HepG2 (cell line): ENCODE measurements around the gene OXLD1. TPM values are rescaled to one million over a fixed set of nuclear protein-coding genes. Genes with fewer than 3 reads are reported as not detected.
A peak's percentile ranks its signal among the peaks of the same experiment; 100 is the strongest.

Source experiments
- ETS1 ChIP-seq: sonication (generic); formaldehyde crosslinking; IDR thresholded peaks from 2 replicates; pipeline ENCODE4 v1.4.0; 2020; ENCODE audit warnings: missing genetic modification reagents
- HDAC6 ChIP-seq: fragments of 200-600 bp; sonication (generic); IDR thresholded peaks from 2 replicates; pipeline ENCODE4 v1.7.0; 2017; ENCODE audit warnings: mild to moderate bottlenecking, antibody characterized with exemption, low read length, low read depth
- HIC2 ChIP-seq: sonication (generic); formaldehyde crosslinking; IDR thresholded peaks from 2 replicates; pipeline ENCODE4 v1.9.0; 2022; ENCODE audit warnings: low read depth, missing genetic modification reagents
- IRF2 ChIP-seq: IDR thresholded peaks from 2 replicates; pipeline ENCODE4 v1.6.1; 2018; ENCODE audit warnings: missing genetic modification reagents, missing compliant biosample characterization
- MEIS1 ChIP-seq: sonication (generic); formaldehyde crosslinking; IDR thresholded peaks from 2 replicates; pipeline ENCODE4 v1.9.0; 2021; ENCODE audit warnings: mild to moderate bottlenecking, missing genetic modification reagents, moderate library complexity, borderline replicate concordance
- NCOA1 ChIP-seq: sonication (generic); formaldehyde crosslinking; IDR thresholded peaks from 2 replicates; pipeline ENCODE4 v1.9.0; 2021; ENCODE audit warnings: missing genetic modification reagents
- PHF8 ChIP-seq: sonication (generic); formaldehyde crosslinking; IDR thresholded peaks from 2 replicates; pipeline ENCODE4 v1.5.0; 2020; ENCODE audit warnings: missing genetic modification reagents
- POLR2AphosphoS5 ChIP-seq: IDR thresholded peaks from 2 replicates; pipeline ENCODE4 v1.6.1; 2012; ENCODE audit warnings: low read depth, low read length
- REL ChIP-seq: sonication (generic); formaldehyde crosslinking; conservative IDR thresholded peaks from 2 replicates; pipeline ENCODE4 v1.8.0; 2022; ENCODE audit warnings: mild to moderate bottlenecking, missing genetic modification reagents, moderate library complexity
- SMC3 ChIP-seq: IDR thresholded peaks from 2 replicates; pipeline ENCODE4 v1.6.1; 2011; ENCODE audit warnings: low read length, improper control_type of control experiment
- SNAPC4 ChIP-seq: sonication (generic); formaldehyde crosslinking; IDR thresholded peaks from 2 replicates; pipeline ENCODE4 v1.4.0; 2020; ENCODE audit warnings: mild to moderate bottlenecking, missing genetic modification reagents
- SP2 ChIP-seq: sonication (generic); formaldehyde crosslinking; IDR thresholded peaks from 2 replicates; pipeline ENCODE4 v1.5.1; 2020; ENCODE audit warnings: mild to moderate bottlenecking, missing genetic modification reagents
- TBX3 ChIP-seq: fragments of 450-650 bp; IDR thresholded peaks from 2 replicates; pipeline ENCODE4 v1.6.1; 2017; ENCODE audit warnings: antibody characterized with exemption, mild to moderate bottlenecking, inconsistent platforms, borderline replicate concordance
- ZNF10 ChIP-seq: sonication (generic); formaldehyde crosslinking; IDR thresholded peaks from 2 replicates; pipeline ENCODE4 v1.4.0; 2020; ENCODE audit warnings: mild to moderate bottlenecking, low read depth, missing genetic modification reagents, borderline replicate concordance
- ZNF639 ChIP-seq: conservative IDR thresholded peaks from 2 replicates; pipeline ENCODE4 v1.6.1; 2018; ENCODE audit warnings: missing genetic modification reagents
- polyA plus RNA-seq, 8 experiments: library from polyadenylated mRNA; depleted of rRNA in 3 of 8; stranded (reverse) in 7 of 8; unstranded in 1 of 8; fragments of >200 nt; fragmentation: Illumina TruSeq in 4 of 8; extraction: Trizol in 4 of 8; gene quantifications; 2 replicates each; pipeline versions ENCODE4 v1.2.1 to v1.2.3, GENCODE V29; 2011 to 2016; ENCODE audit warnings: low read depth in 4 of 8, missing spikeins in 1 of 8, mixed read lengths in 1 of 8; ENCODE audit not compliant: insufficient read depth in 1 of 8
- total RNA-seq, 5 experiments: library from RNA; depleted of rRNA; stranded (reverse); fragments of >200 nt; fragmentation: Illumina TruSeq; extraction: Trizol; gene quantifications; 2 replicates each; pipeline ENCODE4 v1.2.3, GENCODE V29; 2016; ENCODE audit warnings: low read depth in 1 of 5

Gene OXLD1
- total and polyA plus RNA-seq, 2 of the 13 experiments (the other 11 are each of a cell fraction or from before 2014, with no cell fraction given): 27.1 to 37.5 TPM

- TF ChIP-seq TBX3 (no peak), ZNF10 (CRISPR knock-in tag) (no peak), POLR2AphosphoS5 (peak; percentile 77), PHF8 (CRISPR knock-in tag) (peak; percentile 90), MEIS1 (CRISPR knock-in tag) (no peak; the same call in 1 of the 2 replicates), SNAPC4 (0 out of 2 replicates have a peak, but pooled peaks have one; percentile 50), SP2 (CRISPR knock-in tag) (peak; percentile 79), HDAC6 (no peak), ETS1 (CRISPR knock-in tag) (no peak), ZNF639 (CRISPR knock-in tag) (peak; percentile 97), NCOA1 (no peak), REL (CRISPR knock-in tag) (peak; percentile 85), IRF2 (CRISPR knock-in tag) (peak; percentile 94), SMC3 (no peak), HIC2 (CRISPR knock-in tag) (no peak)
Observed at GRCh38 chr17:81636505-81637288, 29.7 kb downstream of the OXLD1 start, which contains the start of the genes NPLOC4 and TSPAN10 (continued).
